ENCODE measurements around the gene NATD1.

- TF ChIP-seq CTCF (IDR thresholded peaks at IDR 0.05; ENCODE audit: insufficient read depth, low read depth, low read length) (no peak), EZH2 (IDR thresholded peaks at IDR 0.05; ENCODE audit: insufficient read depth, low read length) (no peak)
These were observed 19.9 kb upstream of the NATD1 start for GRCh38 chr17:21272881-21273792.
